HuH-7.5 (cell line): ENCODE results near the gene ACSM6.

Experiments used
- DNase-seq: peaks from one replicate; pipeline ENCODE4 v3.0.0; 2011; ENCODE audit warnings: low spot score

Gene ACSM6

GRCh38 chr10:95268438-95268837, 74.4 kb downstream of the ACSM6 start:
- DNase-seq, result no peak

- DNase-seq, result peak; percentile 38
Observed at GRCh38 chr10:95273393-95274312, 79.6 kb downstream of the ACSM6 start.

- no peak for DNase-seq
Observed at GRCh38 chr10:95275726-95276366, 81.8 kb downstream of the ACSM6 start.

- DNase-seq, result no peak
Observed at GRCh38 chr10:95276367-95277200, 82.5 kb downstream of the ACSM6 start.

- no peak for DNase-seq
Observed at GRCh38 chr10:95277201-95277570, 83.1 kb downstream of the ACSM6 start.

GRCh38 chr10:95277614-95278013, 83.6 kb downstream of the ACSM6 start:
- no peak for DNase-seq
